ENCODE results near the gene DRD3.

Gene DRD3

DNA sequence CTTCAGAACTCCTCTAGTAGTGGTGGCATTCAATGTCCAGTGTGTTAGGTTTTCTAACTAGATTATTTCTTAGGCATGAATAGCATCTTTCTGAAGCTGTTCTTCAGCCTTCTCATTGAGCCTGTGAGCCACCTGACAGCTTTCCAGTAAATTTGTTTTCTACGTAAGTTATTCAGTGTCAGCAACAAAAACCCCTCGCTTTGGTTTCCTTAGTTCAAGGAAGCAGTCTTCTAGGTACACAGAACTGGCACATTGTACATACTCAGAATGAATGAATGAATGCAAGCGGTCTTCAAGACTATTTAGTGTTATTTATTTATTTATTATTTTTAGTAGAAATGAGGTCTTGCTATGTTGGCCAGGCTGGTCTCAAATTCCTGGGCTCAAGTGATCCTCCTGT is 44.9 kb downstream of the DRD3 start:
- Histone ChIP-seq H3K27ac (ENCODE audit: extremely low read depth, low read depth, low read length) (no peak overlapping the region), H3K36me3 (ENCODE audit: control insufficient read depth in 2 of 2, insufficient read depth in 1 of 2, low read length in 2 of 2) (no peaks in the 10 kb centered on the region), H3K4me3 (ENCODE audit: low read depth, low read length) (no peak overlapping the region), H3K4me1 (ENCODE audit: control insufficient read depth, insufficient read depth, low read length) (no peaks in the 10 kb centered on the region), H3K9me3 (ENCODE audit: control insufficient read depth, insufficient read depth, low read depth, low read length) (no peaks in the 10 kb centered on the region)
- ChIA-PET CTCF (no interaction called here), POLR2A (no interaction called here)
- TF ChIP-seq, protein P1, sequence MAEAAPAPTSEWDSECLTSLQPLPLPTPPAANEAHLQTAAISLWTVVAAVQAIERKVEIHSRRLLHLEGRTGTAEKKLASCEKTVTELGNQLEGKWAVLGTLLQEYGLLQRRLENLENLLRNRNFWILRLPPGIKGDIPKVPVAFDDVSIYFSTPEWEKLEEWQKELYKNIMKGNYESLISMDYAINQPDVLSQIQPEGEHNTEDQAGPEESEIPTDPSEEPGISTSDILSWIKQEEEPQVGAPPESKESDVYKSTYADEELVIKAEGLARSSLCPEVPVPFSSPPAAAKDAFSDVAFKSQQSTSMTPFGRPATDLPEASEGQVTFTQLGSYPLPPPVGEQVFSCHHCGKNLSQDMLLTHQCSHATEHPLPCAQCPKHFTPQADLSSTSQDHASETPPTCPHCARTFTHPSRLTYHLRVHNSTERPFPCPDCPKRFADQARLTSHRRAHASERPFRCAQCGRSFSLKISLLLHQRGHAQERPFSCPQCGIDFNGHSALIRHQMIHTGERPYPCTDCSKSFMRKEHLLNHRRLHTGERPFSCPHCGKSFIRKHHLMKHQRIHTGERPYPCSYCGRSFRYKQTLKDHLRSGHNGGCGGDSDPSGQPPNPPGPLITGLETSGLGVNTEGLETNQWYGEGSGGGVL (tag by site-specific recombination; IDR thresholded peaks at IDR 0.05) = no peak
- TF ChIP-seq ZNF514 (tag by site-specific recombination; IDR thresholded peaks at IDR 0.05) (no peak), ZBTB44 (tag by site-specific recombination; IDR thresholded peaks at IDR 0.05) (no peak), ZFP37 (tag by site-specific recombination; IDR thresholded peaks at IDR 0.05) (no peak), ZNF121 (tag by site-specific recombination; IDR thresholded peaks at IDR 0.05) (no peak), ZNF112 (tag by site-specific recombination; IDR thresholded peaks at IDR 0.05) (no peak), ZNF654 (tag by site-specific recombination; IDR thresholded peaks at IDR 0.05; ENCODE audit: low read depth) (no peak), ZNF837 (tag by site-specific recombination; IDR thresholded peaks at IDR 0.05) (no peak), ZNF76 (tag by site-specific recombination; IDR thresholded peaks at IDR 0.05; ENCODE audit: borderline replicate concordance, low read depth) (no peak), ZNF785 (tag by site-specific recombination; IDR thresholded peaks at IDR 0.05) (no peak), ZBTB1 (tag by site-specific recombination; IDR thresholded peaks at IDR 0.05) (no peak)
- TF ChIP-seq, protein P2, sequence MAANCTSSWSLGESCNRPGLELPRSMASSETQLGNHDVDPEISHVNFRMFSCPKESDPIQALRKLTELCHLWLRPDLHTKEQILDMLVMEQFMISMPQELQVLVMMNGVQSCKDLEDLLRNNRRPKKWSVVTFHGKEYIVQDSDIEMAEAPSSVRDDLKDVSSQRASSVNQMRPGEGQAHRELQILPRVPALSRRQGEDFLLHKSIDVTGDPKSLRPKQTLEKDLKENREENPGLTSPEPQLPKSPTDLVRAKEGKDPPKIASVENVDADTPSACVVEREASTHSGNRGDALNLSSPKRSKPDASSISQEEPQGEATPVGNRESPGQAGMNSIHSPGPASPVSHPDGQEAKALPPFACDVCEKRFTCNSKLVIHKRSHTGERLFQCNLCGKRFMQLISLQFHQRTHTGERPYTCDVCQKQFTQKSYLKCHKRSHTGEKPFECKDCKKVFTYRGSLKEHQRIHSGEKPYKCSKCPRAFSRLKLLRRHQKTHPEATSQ (tag by site-specific recombination; IDR thresholded peaks at IDR 0.05) = no peak

DNA sequence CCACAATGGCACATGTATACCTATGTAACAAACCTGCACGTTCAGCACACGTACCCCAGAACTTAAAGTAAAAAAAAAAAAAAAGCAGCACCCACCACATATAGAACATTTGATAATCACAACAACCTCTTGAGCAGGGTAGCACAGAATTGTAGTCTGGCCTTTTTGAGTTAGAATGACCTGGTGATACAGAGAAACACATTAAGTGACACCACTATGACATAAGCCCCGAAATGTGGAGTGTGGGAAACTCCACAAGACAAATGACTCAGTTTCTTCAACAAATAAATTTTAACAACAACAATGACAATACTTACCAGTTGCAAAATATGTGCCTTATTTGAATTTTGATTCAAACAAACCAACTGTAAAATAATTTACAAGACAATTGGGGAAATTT is 46.4 kb downstream of the DRD3 start:
- H3K9me3 ChIP-seq (ENCODE audit: control insufficient read depth, insufficient read depth, low read depth, low read length) = no peaks in the 10 kb centered on the region
- ChIA-PET CTCF (no interaction called here), POLR2A (no interaction called here)
- H3K27ac ChIP-seq (ENCODE audit: extremely low read depth, low read depth, low read length) = no peak overlapping the region
- no peaks in the 10 kb centered on the region for H3K4me1 ChIP-seq (ENCODE audit: control insufficient read depth, insufficient read depth, low read length)
- H3K36me3 ChIP-seq (ENCODE audit: control insufficient read depth in 2 of 2, insufficient read depth in 1 of 2, low read length in 2 of 2) = no peaks in the 10 kb centered on the region
- H3K4me3 ChIP-seq (ENCODE audit: low read depth, low read length) = no peak overlapping the region
- TF ChIP-seq ZNF624 (tag by site-specific recombination; IDR thresholded peaks at IDR 0.05) (no peak), BCL11A (tag by site-specific recombination; IDR thresholded peaks at IDR 0.05; ENCODE audit: low read depth) (no peak), ZFHX2 (tag by site-specific recombination; conservative IDR thresholded peaks at IDR 0.05) (no peak), HOXC10 (CRISPR knock-in tag; IDR thresholded peaks at IDR 0.05) (no peak), BCL11B (tag by site-specific recombination; IDR thresholded peaks at IDR 0.05; ENCODE audit: low read depth) (no peak), ZNF768 (tag by site-specific recombination; IDR thresholded peaks at IDR 0.05) (no peak), WT1 (tag by site-specific recombination; IDR thresholded peaks at IDR 0.05) (no peak), PRDM6 (tag by site-specific recombination; IDR thresholded peaks at IDR 0.05) (no peak), TCF7L2 (IDR thresholded peaks at IDR 0.05; ENCODE audit: borderline replicate concordance, low read depth, low read length) (no peak), ZNF707 (tag by site-specific recombination; IDR thresholded peaks at IDR 0.05) (no peak), ZNF555 (tag by site-specific recombination; conservative IDR thresholded peaks at IDR 0.05) (no peak), ZNF324 (tag by site-specific recombination; IDR thresholded peaks at IDR 0.05) (no peak)
- TF ChIP-seq, protein P3, sequence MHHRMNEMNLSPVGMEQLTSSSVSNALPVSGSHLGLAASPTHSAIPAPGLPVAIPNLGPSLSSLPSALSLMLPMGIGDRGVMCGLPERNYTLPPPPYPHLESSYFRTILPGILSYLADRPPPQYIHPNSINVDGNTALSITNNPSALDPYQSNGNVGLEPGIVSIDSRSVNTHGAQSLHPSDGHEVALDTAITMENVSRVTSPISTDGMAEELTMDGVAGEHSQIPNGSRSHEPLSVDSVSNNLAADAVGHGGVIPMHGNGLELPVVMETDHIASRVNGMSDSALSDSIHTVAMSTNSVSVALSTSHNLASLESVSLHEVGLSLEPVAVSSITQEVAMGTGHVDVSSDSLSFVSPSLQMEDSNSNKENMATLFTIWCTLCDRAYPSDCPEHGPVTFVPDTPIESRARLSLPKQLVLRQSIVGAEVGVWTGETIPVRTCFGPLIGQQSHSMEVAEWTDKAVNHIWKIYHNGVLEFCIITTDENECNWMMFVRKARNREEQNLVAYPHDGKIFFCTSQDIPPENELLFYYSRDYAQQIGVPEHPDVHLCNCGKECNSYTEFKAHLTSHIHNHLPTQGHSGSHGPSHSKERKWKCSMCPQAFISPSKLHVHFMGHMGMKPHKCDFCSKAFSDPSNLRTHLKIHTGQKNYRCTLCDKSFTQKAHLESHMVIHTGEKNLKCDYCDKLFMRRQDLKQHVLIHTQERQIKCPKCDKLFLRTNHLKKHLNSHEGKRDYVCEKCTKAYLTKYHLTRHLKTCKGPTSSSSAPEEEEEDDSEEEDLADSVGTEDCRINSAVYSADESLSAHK (tag by site-specific recombination; IDR thresholded peaks at IDR 0.05) = no peak
- TF ChIP-seq, protein P4, sequence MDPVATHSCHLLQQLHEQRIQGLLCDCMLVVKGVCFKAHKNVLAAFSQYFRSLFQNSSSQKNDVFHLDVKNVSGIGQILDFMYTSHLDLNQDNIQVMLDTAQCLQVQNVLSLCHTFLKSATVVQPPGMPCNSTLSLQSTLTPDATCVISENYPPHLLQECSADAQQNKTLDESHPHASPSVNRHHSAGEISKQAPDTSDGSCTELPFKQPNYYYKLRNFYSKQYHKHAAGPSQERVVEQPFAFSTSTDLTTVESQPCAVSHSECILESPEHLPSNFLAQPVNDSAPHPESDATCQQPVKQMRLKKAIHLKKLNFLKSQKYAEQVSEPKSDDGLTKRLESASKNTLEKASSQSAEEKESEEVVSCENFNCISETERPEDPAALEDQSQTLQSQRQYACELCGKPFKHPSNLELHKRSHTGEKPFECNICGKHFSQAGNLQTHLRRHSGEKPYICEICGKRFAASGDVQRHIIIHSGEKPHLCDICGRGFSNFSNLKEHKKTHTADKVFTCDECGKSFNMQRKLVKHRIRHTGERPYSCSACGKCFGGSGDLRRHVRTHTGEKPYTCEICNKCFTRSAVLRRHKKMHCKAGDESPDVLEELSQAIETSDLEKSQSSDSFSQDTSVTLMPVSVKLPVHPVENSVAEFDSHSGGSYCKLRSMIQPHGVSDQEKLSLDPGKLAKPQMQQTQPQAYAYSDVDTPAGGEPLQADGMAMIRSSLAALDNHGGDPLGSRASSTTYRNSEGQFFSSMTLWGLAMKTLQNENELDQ (tag by site-specific recombination; IDR thresholded peaks at IDR 0.05; ENCODE audit: low read depth) = no peak
